Activated T-cell treated with anti-CD3 and anti-CD28 coated beads, Interleukin-2, amount 50 U/mL, for 72 hours (primary cell): Measurements from ENCODE around the gene CD6. TPM values are rescaled to one million over a fixed set of nuclear protein-coding genes. Genes with fewer than 3 reads are reported as not detected.

ENCODE experiments used
- ATAC-seq, 2 donors: fragments of 150-1000 bp; cut with Tn5 transposase; replicated peaks in 1 of 2; 2 replicates each; pipeline ENCODE4 v1.10.0; 2021; ENCODE audit warnings: moderate library complexity in 2 of 2, mild to moderate bottlenecking in 1 of 2
- DNase-seq, 2 donors: peaks; one replicate each; pipeline ENCODE4 v3.0.0; 2021 to 2022; ENCODE audit warnings: mixed read lengths in 1 of 2
- H3K27ac Mint-ChIP-seq: one replicate; pipeline ENCODE4 v1.8.0; 2022; ENCODE audit warnings: mild to moderate bottlenecking, moderate library complexity, mixed read lengths
- H3K27me3 Mint-ChIP-seq: one replicate; pipeline ENCODE4 v1.8.0; 2022; ENCODE audit warnings: low read depth, mixed read lengths
- H3K36me3 Mint-ChIP-seq, 2 donors: one replicate each; pipeline ENCODE4 v1.8.0; 2022; ENCODE audit warnings: mixed read lengths in 2 of 2, mild to moderate bottlenecking in 1 of 2; ENCODE audit not compliant: insufficient read depth in 2 of 2
- H3K4me1 Mint-ChIP-seq: one replicate; pipeline ENCODE4 v1.8.0; 2022; ENCODE audit warnings: low read depth, mixed read lengths
- H3K4me3 Mint-ChIP-seq, 2 donors: one replicate each; pipeline ENCODE4 v1.8.0; 2022; ENCODE audit warnings: mild to moderate bottlenecking in 2 of 2, mixed read lengths in 2 of 2, moderate library complexity in 2 of 2
- H3K9me3 Mint-ChIP-seq, 2 donors: one replicate each; pipeline ENCODE4 v1.8.0; 2022; ENCODE audit warnings: mixed read lengths in 2 of 2
- total RNA-seq, 2 donors: library from RNA; stranded (reverse); gene quantifications; one replicate each; pipeline ENCODE4 v1.2.3, GENCODE V29; 2022

The CD6 gene, protein sequence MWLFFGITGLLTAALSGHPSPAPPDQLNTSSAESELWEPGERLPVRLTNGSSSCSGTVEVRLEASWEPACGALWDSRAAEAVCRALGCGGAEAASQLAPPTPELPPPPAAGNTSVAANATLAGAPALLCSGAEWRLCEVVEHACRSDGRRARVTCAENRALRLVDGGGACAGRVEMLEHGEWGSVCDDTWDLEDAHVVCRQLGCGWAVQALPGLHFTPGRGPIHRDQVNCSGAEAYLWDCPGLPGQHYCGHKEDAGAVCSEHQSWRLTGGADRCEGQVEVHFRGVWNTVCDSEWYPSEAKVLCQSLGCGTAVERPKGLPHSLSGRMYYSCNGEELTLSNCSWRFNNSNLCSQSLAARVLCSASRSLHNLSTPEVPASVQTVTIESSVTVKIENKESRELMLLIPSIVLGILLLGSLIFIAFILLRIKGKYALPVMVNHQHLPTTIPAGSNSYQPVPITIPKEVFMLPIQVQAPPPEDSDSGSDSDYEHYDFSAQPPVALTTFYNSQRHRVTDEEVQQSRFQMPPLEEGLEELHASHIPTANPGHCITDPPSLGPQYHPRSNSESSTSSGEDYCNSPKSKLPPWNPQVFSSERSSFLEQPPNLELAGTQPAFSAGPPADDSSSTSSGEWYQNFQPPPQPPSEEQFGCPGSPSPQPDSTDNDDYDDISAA
- 100 to 1,000 TPM; 298 to 313 TPM for total RNA-seq

DNA sequence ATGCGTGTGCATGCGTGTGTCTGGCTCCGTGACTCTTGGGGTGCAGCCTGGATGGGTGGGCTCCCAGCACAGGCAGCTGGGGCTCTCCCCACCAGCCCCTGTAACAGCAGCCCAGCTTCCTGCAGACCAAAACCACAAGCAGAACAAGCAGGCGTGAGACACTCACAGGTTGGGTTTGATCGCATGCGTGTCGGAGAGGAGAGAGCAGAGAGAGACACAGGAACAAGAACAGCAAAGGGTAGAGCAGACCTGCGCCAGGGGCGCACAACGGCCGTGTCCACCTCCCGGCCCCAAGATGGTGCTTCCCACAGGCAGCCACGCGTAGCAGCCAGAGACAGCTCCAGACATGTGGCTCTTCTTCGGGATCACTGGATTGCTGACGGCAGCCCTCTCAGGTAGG lies at the start of gene CD6:
Gene CD6 (plus strand): TSS at position 161 of the 400 bp plus-strand sequence. CDS start 186 bp downstream, at position 347.
- ATAC-seq, result peak; percentile 74 to 81
- H3K36me3 Mint-ChIP-seq, result peaks cover 22 to 35% of the 10 kb centered on the region in 2 donors
- H3K27me3 Mint-ChIP-seq, result no peaks in the 10 kb centered on the region
- H3K27ac Mint-ChIP-seq, result peak within 1 kb of the TSS; percentile 99
- no peaks in the 10 kb centered on the region for H3K9me3 Mint-ChIP-seq
- H3K4me3 Mint-ChIP-seq, result peak within 1 kb of the TSS; percentile 87 to 93
- H3K4me1 Mint-ChIP-seq, result peaks cover 51% of the 10 kb centered on the region
- DNase-seq, result peak; percentile 69 to 78

DNA sequence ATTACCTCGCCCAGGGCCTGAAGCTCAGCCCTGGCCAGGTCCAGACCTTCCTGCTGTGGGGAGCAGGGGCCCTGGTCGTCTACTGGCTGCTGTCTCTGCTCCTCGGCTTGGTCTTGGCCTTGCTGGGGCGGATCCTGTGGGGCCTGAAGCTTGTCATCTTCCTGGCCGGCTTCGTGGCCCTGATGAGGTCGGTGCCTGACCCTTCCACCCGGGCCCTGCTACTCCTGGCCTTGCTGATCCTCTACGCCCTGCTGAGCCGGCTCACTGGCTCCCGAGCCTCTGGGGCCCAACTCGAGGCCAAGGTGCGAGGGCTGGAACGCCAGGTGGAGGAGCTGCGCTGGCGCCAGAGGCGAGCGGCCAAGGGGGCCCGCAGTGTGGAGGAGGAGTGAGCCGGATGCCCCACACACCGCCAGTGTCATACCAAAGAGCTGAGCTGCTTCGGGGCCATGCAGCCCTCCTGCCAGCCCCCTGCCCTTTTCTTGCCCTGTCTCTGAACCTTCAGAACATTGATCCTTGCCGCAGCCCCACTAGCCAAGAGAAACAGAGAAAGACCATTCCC lies 49.6 kb upstream of the CD6 start:
- Mint-ChIP-seq H3K4me3 (no peak overlapping the region), H3K27me3 (peaks cover 18% of the 10 kb centered on the region), H3K36me3 (peaks cover 9 to 14% of the 10 kb centered on the region in 2 donors), H3K9me3 (no peaks in the 10 kb centered on the region), H3K27ac (no peak overlapping the region), H3K4me1 (peaks cover 38% of the 10 kb centered on the region)
- ATAC-seq (no peak), DNase-seq (no peak)

DNA sequence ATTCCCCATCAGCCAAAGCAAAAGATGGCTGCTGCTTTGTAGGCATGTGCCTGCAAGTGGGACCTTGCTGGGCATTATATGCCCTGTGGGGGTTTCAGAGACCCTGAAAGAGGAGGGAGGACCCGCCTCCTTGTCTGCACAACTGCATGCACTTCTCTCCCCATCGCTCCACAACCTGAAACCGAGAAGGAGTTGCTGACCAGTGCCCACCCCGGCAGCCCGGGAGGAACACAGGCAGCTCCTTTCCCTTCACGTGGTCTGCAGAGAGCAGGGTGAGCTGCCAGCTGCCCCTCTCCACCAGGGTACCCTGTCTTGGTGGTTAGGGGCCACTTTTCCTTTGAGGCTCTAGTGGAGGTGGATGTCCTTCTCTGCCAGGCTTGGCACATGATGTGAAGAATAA lies 48.6 kb upstream of the CD6 start:
- DNase-seq (no peak), ATAC-seq (no peak)
- Mint-ChIP-seq H3K36me3 (peaks cover 9 to 12% of the 10 kb centered on the region in 2 donors), H3K4me1 (peaks cover 31% of the 10 kb centered on the region), H3K27ac (no peak overlapping the region), H3K27me3 (peaks cover 25% of the 10 kb centered on the region), H3K4me3 (no peak overlapping the region), H3K9me3 (no peaks in the 10 kb centered on the region)

DNA sequence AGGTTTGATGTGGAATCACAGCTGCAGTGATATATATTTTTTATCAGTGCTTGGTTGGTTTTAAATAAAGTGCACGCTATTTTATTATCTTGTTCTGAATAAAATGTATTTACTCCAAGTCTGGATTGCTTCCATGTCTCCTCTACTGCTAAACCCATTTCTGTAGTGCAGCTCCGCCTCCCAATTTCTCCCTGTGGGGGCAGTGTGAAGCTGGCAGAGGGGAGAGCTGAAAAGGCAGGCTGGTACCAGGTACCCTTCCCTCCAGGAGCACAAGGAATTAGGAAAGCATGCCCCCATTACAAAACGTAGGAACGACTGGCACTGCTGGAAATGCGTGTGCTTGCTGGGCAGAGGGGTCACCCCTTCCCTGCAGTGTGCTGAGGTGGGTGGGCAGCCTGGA lies 48.2 kb upstream of the CD6 start:
- Mint-ChIP-seq H3K36me3 (peaks cover 9 to 12% of the 10 kb centered on the region in 2 donors), H3K4me3 (peak overlapping the region; percentile 43 to 46)

DNA sequence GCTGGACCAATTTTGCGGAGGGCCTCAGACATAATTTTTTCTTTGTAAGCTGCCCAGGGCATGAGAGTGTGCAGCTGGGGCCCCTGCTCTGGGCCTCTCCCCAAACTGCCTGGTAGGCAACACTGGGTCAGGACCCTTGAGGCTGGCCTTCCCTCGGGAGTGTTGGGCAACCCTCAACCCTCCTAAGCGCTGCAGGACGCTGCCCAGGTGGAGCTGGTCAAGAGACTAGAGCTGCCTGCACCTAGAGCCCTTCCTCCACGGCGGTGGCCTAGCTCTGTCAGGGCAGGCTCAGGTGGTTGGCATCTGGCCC lies 47.7 kb upstream of the CD6 start:
- ATAC-seq, result no peak
- Mint-ChIP-seq H3K4me3 (peak overlapping the region; percentile 49 to 75), H3K27me3 (peaks cover 25% of the 10 kb centered on the region), H3K4me1 (peaks cover 22% of the 10 kb centered on the region), H3K9me3 (no peaks in the 10 kb centered on the region), H3K27ac (no peak overlapping the region), H3K36me3 (peaks cover 9 to 12% of the 10 kb centered on the region in 2 donors)
- DNase-seq, result no peak

More for the DNA sequence above, 48.2 kb upstream of the CD6 start:
- Mint-ChIP-seq H3K27me3 (peaks cover 25% of the 10 kb centered on the region), H3K27ac (no peak overlapping the region), H3K9me3 (no peaks in the 10 kb centered on the region), H3K4me1 (peaks cover 27% of the 10 kb centered on the region)
- ATAC-seq, result no peak
- no peak for DNase-seq

DNA sequence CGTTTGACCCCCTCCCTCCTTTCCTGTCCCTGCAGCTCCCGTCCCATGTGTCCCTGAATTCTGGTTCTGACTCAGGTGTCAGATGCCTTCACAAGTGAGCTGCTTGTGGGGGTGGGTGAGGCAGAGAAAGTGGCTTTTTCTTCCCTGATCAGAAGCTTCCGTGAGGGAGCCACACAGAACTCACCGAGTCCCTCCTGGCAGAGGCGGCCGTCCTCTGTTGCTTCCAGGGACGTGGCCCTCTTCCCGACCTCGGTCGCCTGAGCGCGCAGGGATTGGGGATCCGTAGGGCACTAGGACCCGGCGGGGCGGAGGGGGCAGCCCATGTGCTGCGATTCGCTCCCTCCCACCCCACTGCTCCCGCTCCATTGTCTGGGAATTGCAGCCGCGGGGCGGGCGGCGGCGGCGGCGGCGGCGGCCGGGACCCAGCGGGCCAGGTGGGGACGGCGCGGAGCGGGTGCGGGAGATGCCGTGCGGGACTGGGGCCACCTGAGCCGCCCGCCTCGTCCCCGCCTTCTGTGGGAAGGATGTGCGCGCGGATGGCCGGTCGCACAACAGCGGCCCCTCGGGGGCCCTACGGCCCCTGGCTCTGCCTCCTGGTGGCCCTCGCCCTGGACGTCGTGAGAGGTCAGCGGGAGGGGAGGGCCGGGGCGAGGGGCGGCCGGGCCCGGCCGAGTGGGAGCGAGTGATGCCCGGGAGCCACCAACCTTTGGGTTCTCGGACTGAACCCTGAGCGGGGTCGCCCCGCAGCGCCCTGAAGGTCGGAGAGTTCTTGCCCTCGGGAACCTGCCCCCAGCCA lies 47.2 kb upstream of the CD6 start, which contains the start of gene TMEM132A:
Gene TMEM132A (plus strand): TSS at position 351 of the 796 bp plus-strand sequence. CDS start 174 bp downstream, at position 525.
- Mint-ChIP-seq H3K27me3 (peaks cover 29% of the 10 kb centered on the region), H3K4me3 (peak within 1 kb of the TSS; percentile 75 to 77), H3K4me1 (peaks cover 17% of the 10 kb centered on the region), H3K36me3 (peaks cover 8 to 12% of the 10 kb centered on the region in 2 donors), H3K9me3 (no peaks in the 10 kb centered on the region), H3K27ac (no peak within 1 kb of the TSS)
- ATAC-seq (peak; percentile 62 to 68), DNase-seq (peak; percentile 19)

DNA sequence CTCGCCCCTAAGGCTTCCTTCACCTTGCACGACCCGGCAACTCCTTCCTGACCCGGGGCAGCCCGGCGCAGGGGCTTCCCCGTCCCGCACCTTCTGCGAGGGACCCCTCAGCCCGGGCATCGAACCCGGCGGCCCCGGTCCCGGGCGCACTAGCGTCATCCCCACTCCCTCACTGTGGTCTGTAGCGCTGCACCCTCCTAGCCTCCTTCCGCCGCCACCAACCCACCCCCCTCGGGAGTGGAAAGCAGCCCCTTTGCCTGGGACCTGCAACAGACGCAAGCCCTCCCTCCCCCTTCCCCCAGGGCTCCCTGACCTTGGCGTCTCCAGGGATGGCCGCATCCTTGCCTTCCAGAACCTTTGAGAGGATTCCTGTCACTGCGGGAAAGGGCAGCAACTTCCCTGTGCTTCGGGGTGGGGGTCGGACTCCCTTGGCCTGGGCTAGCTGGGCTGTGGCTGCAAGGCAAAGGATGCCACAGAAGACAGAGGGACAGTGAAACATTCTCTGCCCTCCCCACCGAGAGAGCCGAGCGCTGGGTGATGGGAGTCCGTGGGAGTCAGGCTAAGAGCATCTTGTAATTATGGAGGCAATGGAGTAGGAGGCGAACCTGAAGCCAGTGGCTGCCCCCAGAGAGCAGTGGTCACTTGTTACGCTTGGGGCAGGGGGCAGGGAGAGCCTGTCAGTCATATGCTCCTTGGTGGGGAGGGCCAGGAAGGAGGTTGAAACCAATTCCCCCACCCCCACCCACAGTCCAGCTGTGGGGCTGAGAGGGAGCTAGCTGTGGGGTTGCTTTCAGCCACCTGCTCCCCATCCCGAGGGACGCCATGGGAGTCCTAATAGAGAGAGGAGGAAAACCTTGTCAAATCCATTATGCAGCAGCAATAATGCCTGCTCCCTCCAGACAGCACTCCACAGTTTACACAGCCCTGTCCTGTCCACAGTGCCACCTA lies 46.3 kb upstream of the CD6 start:
- peak overlapping the region; percentile 75 to 77 for H3K4me3 Mint-ChIP-seq

DNA sequence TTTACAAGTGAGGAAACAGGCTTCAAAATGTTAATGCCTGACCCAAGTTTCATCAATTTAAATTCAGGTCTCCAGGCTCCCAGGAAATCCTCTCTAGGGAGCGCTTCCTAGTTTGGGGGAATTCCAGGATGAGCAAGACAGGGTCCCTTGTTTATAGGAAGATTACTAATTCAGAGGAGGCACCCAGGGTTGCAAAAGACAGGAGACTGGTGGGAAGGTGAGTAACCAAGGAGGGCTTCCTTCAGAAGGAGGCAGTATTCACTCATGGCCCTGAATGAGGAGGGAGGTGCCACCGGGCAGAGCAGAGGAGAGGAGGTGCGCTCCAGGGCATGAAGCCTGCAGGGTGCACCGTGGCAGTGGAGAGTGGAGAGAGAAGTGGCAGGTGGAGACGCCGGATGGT lies 45.6 kb upstream of the CD6 start:
- peaks cover 4 to 5% of the 10 kb centered on the region in 2 donors for H3K36me3 Mint-ChIP-seq
- no peaks in the 10 kb centered on the region for H3K9me3 Mint-ChIP-seq
- H3K27ac Mint-ChIP-seq, result no peak overlapping the region
- peak overlapping the region; percentile 18 to 75 for H3K4me3 Mint-ChIP-seq
- ATAC-seq, result peak; percentile 20 to 26
- H3K27me3 Mint-ChIP-seq, result peaks cover 37% of the 10 kb centered on the region
- H3K4me1 Mint-ChIP-seq, result peaks cover 13% of the 10 kb centered on the region
- no peak for DNase-seq

More for the DNA sequence above, 46.3 kb upstream of the CD6 start:
- Mint-ChIP-seq H3K27me3 (peaks cover 37% of the 10 kb centered on the region), H3K9me3 (no peaks in the 10 kb centered on the region), H3K27ac (no peak overlapping the region), H3K36me3 (peaks cover 5 to 8% of the 10 kb centered on the region in 2 donors), H3K4me1 (peaks cover 13% of the 10 kb centered on the region)
- DNase-seq (peak; percentile 18 to 25), ATAC-seq (peak; percentile 48 to 57)

DNA sequence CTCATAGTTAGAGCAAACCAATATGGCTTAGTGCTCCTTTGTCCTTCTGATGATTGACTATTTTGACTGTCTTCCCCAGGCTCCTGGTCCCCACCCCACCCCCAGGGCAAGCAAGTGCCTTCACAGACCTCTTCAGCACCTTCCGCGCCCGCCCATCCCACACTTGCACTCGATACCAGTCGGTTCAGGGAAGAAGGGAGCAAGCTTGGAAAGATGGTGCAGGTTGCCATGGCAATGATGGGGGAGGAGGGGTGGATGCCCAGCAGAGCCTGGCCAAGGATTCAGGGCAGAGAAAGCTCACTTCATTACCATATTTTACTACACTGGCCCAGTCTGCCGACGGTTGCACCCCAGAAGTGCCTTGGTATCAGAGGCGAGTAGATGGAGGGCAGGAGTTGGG lies 45.0 kb upstream of the CD6 start:
- Mint-ChIP-seq H3K27ac (no peak overlapping the region), H3K4me3 (no peak overlapping the region), H3K4me1 (peaks cover 13% of the 10 kb centered on the region), H3K9me3 (no peaks in the 10 kb centered on the region), H3K27me3 (peaks cover 37% of the 10 kb centered on the region), H3K36me3 (peaks cover 3 to 5% of the 10 kb centered on the region in 2 donors)
- no peak for DNase-seq
- no peak for ATAC-seq

DNA sequence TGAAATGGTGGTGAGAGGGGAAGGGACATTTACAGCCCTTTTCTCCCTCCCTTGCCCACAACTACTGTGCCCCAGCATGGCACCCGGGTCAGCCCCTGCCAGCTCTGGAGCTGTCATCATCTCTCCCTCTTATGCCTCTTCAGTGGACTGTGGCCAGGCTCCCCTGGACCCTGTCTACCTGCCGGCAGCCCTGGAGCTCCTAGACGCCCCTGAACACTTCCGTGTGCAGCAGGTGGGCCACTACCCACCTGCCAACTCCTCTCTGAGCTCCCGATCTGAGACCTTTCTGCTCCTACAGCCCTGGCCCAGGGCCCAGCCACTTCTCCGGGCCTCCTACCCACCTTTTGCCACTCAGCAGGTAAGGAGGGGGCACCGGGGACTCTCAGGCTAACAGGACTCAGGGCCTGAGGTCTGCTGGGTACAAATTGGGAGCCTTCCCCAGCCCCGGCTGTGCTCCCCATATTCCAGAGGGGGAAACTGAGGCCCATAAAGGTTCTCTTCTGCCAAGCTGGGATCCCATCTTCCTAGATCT lies 44.4 kb upstream of the CD6 start:
- ATAC-seq (no peak), DNase-seq (no peak)
- Mint-ChIP-seq H3K36me3 (peaks cover 3 to 4% of the 10 kb centered on the region in 2 donors), H3K27ac (no peak overlapping the region), H3K27me3 (peaks cover 37% of the 10 kb centered on the region), H3K4me1 (peaks cover 13% of the 10 kb centered on the region), H3K9me3 (no peaks in the 10 kb centered on the region), H3K4me3 (no peak overlapping the region)

DNA sequence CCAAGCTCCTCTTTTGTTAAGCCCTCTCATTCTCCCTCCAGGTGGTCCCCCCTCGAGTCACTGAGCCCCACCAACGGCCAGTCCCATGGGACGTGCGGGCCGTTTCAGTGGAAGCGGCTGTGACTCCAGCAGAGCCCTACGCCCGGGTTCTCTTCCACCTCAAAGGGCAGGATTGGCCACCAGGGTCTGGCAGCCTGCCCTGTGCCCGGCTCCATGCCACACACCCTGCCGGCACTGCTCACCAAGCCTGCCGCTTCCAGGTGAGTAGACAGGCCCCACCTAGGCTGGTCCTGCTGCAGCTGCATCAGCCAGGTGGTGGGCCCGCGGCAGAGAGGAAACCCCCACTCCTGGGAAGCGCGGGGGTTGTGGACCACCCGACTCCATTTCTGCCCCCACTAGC lies 43.9 kb upstream of the CD6 start:
- H3K27ac Mint-ChIP-seq, result no peak overlapping the region
- H3K9me3 Mint-ChIP-seq, result no peaks in the 10 kb centered on the region

More for the DNA sequence above, 43.9 kb upstream of the CD6 start:
- Mint-ChIP-seq H3K4me1 (peaks cover 13% of the 10 kb centered on the region), H3K27me3 (peaks cover 37% of the 10 kb centered on the region), H3K4me3 (no peak overlapping the region), H3K36me3 (no peaks in the 10 kb centered on the region)
- ATAC-seq, result no peak
- DNase-seq, result no peak
